Measurements from ENCODE around the gene RAP1B.

DNA sequence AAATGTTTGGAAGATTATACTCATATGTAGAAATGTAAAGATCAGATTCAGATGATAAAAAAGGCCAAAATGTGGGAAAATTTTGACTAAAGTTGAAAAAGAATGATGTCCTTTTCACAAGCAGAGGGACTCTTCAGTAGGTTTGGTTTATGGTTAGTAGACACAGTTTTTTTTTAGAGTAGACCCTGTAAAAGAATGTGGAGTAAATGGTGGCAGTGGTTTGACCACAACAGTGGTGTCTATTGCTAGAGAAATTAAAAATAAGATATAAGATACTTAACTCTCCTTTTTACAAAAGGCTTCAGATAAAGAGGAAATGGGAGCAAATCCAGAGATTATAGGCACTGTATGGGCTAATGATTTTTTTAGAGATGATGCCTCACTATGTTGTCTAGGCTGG is 21.8 kb downstream of the RAP1B start:
- TF ChIP-seq, protein P1, sequence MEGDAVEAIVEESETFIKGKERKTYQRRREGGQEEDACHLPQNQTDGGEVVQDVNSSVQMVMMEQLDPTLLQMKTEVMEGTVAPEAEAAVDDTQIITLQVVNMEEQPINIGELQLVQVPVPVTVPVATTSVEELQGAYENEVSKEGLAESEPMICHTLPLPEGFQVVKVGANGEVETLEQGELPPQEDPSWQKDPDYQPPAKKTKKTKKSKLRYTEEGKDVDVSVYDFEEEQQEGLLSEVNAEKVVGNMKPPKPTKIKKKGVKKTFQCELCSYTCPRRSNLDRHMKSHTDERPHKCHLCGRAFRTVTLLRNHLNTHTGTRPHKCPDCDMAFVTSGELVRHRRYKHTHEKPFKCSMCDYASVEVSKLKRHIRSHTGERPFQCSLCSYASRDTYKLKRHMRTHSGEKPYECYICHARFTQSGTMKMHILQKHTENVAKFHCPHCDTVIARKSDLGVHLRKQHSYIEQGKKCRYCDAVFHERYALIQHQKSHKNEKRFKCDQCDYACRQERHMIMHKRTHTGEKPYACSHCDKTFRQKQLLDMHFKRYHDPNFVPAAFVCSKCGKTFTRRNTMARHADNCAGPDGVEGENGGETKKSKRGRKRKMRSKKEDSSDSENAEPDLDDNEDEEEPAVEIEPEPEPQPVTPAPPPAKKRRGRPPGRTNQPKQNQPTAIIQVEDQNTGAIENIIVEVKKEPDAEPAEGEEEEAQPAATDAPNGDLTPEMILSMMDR (IDR thresholded peaks at IDR 0.05) = no peak
- TF ChIP-seq, protein P2, sequence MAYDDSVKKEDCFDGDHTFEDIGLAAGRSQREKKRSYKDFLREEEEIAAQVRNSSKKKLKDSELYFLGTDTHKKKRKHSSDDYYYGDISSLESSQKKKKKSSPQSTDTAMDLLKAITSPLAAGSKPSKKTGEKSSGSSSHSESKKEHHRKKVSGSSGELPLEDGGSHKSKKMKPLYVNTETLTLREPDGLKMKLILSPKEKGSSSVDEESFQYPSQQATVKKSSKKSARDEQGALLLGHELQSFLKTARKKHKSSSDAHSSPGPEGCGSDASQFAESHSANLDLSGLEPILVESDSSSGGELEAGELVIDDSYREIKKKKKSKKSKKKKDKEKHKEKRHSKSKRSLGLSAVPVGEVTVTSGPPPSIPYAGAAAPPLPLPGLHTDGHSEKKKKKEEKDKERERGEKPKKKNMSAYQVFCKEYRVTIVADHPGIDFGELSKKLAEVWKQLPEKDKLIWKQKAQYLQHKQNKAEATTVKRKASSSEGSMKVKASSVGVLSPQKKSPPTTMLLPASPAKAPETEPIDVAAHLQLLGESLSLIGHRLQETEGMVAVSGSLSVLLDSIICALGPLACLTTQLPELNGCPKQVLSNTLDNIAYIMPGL (CRISPR knock-in tag; IDR thresholded peaks at IDR 0.05) = no peak
- TF ChIP-seq, protein P3, sequence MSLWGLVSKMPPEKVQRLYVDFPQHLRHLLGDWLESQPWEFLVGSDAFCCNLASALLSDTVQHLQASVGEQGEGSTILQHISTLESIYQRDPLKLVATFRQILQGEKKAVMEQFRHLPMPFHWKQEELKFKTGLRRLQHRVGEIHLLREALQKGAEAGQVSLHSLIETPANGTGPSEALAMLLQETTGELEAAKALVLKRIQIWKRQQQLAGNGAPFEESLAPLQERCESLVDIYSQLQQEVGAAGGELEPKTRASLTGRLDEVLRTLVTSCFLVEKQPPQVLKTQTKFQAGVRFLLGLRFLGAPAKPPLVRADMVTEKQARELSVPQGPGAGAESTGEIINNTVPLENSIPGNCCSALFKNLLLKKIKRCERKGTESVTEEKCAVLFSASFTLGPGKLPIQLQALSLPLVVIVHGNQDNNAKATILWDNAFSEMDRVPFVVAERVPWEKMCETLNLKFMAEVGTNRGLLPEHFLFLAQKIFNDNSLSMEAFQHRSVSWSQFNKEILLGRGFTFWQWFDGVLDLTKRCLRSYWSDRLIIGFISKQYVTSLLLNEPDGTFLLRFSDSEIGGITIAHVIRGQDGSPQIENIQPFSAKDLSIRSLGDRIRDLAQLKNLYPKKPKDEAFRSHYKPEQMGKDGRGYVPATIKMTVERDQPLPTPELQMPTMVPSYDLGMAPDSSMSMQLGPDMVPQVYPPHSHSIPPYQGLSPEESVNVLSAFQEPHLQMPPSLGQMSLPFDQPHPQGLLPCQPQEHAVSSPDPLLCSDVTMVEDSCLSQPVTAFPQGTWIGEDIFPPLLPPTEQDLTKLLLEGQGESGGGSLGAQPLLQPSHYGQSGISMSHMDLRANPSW (CRISPR knock-in tag; conservative IDR thresholded peaks at IDR 0.05; ENCODE audit: low read depth) = no peak
- TF ChIP-seq SP1 (CRISPR knock-in tag; conservative IDR thresholded peaks at IDR 0.05) (no peak), ESRRA (CRISPR knock-in tag; IDR thresholded peaks at IDR 0.05; ENCODE audit: borderline replicate concordance) (no peak), CREM (CRISPR knock-in tag; IDR thresholded peaks at IDR 0.05) (no peak), FOXJ3 (CRISPR knock-in tag; IDR thresholded peaks at IDR 0.05; ENCODE audit: borderline replicate concordance) (no peak), SMAD3 (CRISPR knock-in tag; IDR thresholded peaks at IDR 0.05; ENCODE audit: borderline replicate concordance) (no peak), NFE2L1 (CRISPR knock-in tag; IDR thresholded peaks at IDR 0.05) (no peak)
- TF ChIP-seq, protein P4, sequence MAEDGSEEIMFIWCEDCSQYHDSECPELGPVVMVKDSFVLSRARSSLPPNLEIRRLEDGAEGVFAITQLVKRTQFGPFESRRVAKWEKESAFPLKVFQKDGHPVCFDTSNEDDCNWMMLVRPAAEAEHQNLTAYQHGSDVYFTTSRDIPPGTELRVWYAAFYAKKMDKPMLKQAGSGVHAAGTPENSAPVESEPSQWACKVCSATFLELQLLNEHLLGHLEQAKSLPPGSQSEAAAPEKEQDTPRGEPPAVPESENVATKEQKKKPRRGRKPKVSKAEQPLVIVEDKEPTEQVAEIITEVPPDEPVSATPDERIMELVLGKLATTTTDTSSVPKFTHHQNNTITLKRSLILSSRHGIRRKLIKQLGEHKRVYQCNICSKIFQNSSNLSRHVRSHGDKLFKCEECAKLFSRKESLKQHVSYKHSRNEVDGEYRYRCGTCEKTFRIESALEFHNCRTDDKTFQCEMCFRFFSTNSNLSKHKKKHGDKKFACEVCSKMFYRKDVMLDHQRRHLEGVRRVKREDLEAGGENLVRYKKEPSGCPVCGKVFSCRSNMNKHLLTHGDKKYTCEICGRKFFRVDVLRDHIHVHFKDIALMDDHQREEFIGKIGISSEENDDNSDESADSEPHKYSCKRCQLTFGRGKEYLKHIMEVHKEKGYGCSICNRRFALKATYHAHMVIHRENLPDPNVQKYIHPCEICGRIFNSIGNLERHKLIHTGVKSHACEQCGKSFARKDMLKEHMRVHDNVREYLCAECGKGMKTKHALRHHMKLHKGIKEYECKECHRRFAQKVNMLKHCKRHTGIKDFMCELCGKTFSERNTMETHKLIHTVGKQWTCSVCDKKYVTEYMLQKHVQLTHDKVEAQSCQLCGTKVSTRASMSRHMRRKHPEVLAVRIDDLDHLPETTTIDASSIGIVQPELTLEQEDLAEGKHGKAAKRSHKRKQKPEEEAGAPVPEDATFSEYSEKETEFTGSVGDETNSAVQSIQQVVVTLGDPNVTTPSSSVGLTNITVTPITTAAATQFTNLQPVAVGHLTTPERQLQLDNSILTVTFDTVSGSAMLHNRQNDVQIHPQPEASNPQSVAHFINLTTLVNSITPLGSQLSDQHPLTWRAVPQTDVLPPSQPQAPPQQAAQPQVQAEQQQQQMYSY (CRISPR knock-in tag; IDR thresholded peaks at IDR 0.05) = no peak
- TF ChIP-seq, protein P5, sequence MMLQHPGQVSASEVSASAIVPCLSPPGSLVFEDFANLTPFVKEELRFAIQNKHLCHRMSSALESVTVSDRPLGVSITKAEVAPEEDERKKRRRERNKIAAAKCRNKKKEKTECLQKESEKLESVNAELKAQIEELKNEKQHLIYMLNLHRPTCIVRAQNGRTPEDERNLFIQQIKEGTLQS (CRISPR knock-in tag; conservative IDR thresholded peaks at IDR 0.05) = no peak
- TF ChIP-seq, protein P6, sequence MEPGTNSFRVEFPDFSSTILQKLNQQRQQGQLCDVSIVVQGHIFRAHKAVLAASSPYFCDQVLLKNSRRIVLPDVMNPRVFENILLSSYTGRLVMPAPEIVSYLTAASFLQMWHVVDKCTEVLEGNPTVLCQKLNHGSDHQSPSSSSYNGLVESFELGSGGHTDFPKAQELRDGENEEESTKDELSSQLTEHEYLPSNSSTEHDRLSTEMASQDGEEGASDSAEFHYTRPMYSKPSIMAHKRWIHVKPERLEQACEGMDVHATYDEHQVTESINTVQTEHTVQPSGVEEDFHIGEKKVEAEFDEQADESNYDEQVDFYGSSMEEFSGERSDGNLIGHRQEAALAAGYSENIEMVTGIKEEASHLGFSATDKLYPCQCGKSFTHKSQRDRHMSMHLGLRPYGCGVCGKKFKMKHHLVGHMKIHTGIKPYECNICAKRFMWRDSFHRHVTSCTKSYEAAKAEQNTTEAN (CRISPR knock-in tag; IDR thresholded peaks at IDR 0.05) = no peak
